Measurements from ENCODE around the gene PGAM2.
A peak's percentile ranks its signal among the peaks of the same experiment; 100 is the strongest.
"Not testable (repeated sequence)": the region's sequence is repeated elsewhere in the genome, so short reads cannot be mapped to it uniquely, and the experiment has no call there.

PGAM2 gene

DNA sequence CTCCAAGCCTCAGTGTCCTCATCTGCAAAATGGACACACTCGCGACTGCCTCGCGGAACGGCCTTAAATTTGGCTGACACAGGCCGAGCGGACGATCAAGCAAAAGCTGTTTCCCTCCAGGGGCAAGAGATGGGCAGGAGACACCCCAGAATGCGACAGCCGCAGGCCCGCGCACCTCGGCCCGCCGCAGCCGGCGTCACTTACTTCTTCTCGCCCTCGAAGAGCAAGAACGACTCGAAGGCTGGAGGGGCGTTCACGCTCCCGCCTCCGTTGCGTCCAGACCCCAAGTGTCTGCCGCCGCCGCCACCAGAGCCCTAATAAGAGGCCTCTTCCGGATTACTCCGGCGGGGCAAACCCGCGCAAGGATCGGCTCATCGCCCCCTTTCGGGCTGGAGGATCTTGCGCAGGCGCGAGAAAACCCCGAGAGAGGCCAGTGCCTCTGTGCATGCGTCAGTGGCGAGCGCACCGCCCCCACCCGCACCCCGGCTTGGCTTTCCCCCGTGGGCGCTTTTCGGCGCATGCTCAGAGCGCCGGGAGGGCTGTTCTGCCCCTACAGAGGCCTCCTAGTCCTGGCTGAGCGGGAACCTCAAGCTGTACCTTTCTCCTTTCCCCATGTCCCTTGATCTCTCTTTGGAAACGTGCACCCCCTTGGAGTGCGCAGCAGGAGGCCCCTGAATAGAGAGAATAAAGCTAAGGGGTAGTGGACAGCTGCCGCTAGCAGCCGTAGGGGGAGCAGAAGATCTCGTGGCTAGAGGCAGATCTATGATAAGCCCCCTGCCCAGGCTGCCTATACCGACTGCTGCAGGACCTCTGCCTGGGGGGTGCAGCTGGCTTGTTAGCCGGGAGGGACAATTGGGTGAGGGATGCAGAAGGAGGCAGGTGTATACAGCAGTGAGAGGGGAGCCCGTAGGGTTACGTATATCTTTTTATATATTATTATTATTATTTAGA, 46.2 kb downstream of the PGAM2 start:
- DNase-seq: peak; percentile 79

GRCh38 chr7:44015090-44015489, 50.3 kb downstream of the PGAM2 start:
- not testable (repeated sequence) for DNase-seq
